Keratinocyte (primary cell): Measurements from ENCODE around the gene SKIC8. TPM values are rescaled to one million over a fixed set of nuclear protein-coding genes. Genes with fewer than 3 reads are reported as not detected.

Experiments used
- DNase-seq: peaks from one replicate; pipeline ENCODE4 v3.0.0-alpha.2; 2011; ENCODE audit warnings: low read depth, missing footprints, low spot score
- FAIRE-seq: peaks from 2 replicates; lab custom pipeline; 2011; peaks lifted over from hg19 to GRCh38; lab: Jason Lieb, UNC
- H2AFZ ChIP-seq: 2 replicates; pipeline ENCODE4 v1.6.0; 2012; ENCODE audit warnings: low read length, control low read depth, inconsistent platforms; ENCODE audit not compliant: control insufficient read depth
- H3K27ac ChIP-seq: 2 replicates; pipeline ENCODE4 v1.5.1; 2011; ENCODE audit warnings: low read length; ENCODE audit not compliant: control insufficient read depth, insufficient read depth
- H3K27me3 ChIP-seq: 3 replicates; pipeline ENCODE4 v1.6.0; 2011; ENCODE audit warnings: low read length; ENCODE audit not compliant: control insufficient read depth, insufficient read depth; ENCODE audit errors: extremely low read depth
- H3K36me3 ChIP-seq, 2 experiments: 2 replicates in 1 of 2; 3 replicates in 1 of 2; pipeline ENCODE4 v1.5.1; 2011; ENCODE audit warnings: low read length in 2 of 2, mild to moderate bottlenecking in 1 of 2; ENCODE audit not compliant: control insufficient read depth in 2 of 2, insufficient read depth in 2 of 2; ENCODE audit errors: extremely low read depth in 1 of 2
- H3K4me1 ChIP-seq: 3 replicates; pipeline ENCODE4 v1.5.1; 2011; ENCODE audit warnings: low read length; ENCODE audit not compliant: control insufficient read depth, insufficient read depth; ENCODE audit errors: extremely low read depth
- H3K4me2 ChIP-seq: 3 replicates; pipeline ENCODE4 v1.6.0; 2011; ENCODE audit warnings: low read depth, low read length; ENCODE audit not compliant: control insufficient read depth, insufficient read depth; ENCODE audit errors: extremely low read depth
- H3K4me3 ChIP-seq, 3 experiments: fragments of 200-600 bp in 1 of 3; sonication (generic) in 1 of 3; 2 replicates in 2 of 3; 3 replicates in 1 of 3; pipeline ENCODE4 v1.5.1; 2011 to 2016; ENCODE audit warnings: low read length in 3 of 3, mild to moderate bottlenecking in 3 of 3, control low read depth in 2 of 3, inconsistent platforms in 1 of 3, low read depth in 1 of 3, mixed read lengths in 1 of 3, mixed run types in 1 of 3, moderate library complexity in 1 of 3; ENCODE audit not compliant: control insufficient read depth in 2 of 3, insufficient read depth in 2 of 3; ENCODE audit errors: extremely low read depth in 1 of 3
- H3K79me2 ChIP-seq: 2 replicates; pipeline ENCODE4 v1.6.0; 2012; ENCODE audit warnings: low read length; ENCODE audit not compliant: control insufficient read depth, insufficient read depth
- H3K9ac ChIP-seq: 3 replicates; pipeline ENCODE4 v1.6.0; 2011; ENCODE audit warnings: low read length; ENCODE audit not compliant: control insufficient read depth, insufficient read depth; ENCODE audit errors: extremely low read depth
- H3K9me1 ChIP-seq: 3 replicates; pipeline ENCODE4 v1.6.0; 2011; ENCODE audit warnings: low read length; ENCODE audit not compliant: control insufficient read depth, insufficient read depth; ENCODE audit errors: extremely low read depth
- H3K9me3 ChIP-seq: 2 replicates; pipeline ENCODE4 v1.5.1; 2012; ENCODE audit warnings: low read depth, low read length; ENCODE audit not compliant: control insufficient read depth
- H4K20me1 ChIP-seq: 3 replicates; pipeline ENCODE4 v1.6.0; 2011; ENCODE audit warnings: low read length; ENCODE audit not compliant: control insufficient read depth, insufficient read depth; ENCODE audit errors: extremely low read depth
- EZH2 ChIP-seq: IDR thresholded peaks from one replicate; pipeline ENCODE4 v1.6.1; 2012; ENCODE audit warnings: inconsistent platforms, mild to moderate bottlenecking, low read length, moderate library complexity
- dilution Hi-C: fragments of 300-500 bp; cut with MboI; formaldehyde crosslinking; loops from one replicate; pipeline ENCODE4 v1.7.0; 2020; ENCODE audit warnings: low sequenced_read_pairs; ENCODE audit not compliant: extremely low pct_ligation_motif_present
- polyA plus RNA-seq, 5 experiments: library from polyadenylated mRNA; depleted of rRNA in 3 of 5; stranded (reverse) in 3 of 5; stranded (forward) in 1 of 5; unstranded in 1 of 5; fragments of >200 nt; gene quantifications; 1 replicate in 1 of 5; 2 replicates in 3 of 5; 3 replicates in 1 of 5; pipeline versions ENCODE4 v1.2.1 to v1.2.3, GENCODE V29; 2011 to 2012; ENCODE audit warnings: missing spikeins in 2 of 5, low read depth in 1 of 5, low replicate concordance in 1 of 5
- TF ChIP-seq, protein P1 (sequence below), 3 experiments: IDR thresholded peaks in 1 of 3; conservative IDR thresholded peaks in 1 of 3; optimal IDR thresholded peaks in 1 of 3; 2 replicates in 2 of 3; 3 replicates in 1 of 3; pipeline versions ENCODE3 to v1.5.1; 2011; ENCODE audit warnings: low read length in 3 of 3, mild to moderate bottlenecking in 3 of 3, moderate library complexity in 2 of 3, control low read depth in 1 of 3, inconsistent platforms in 1 of 3; ENCODE audit not compliant: insufficient read depth in 2 of 3; ENCODE audit errors: extremely low read depth in 1 of 3

SKIC8 gene
- polyA plus RNA-seq, 1 donor (not counting 4 experiments of a cell fraction or from before 2014, with no cell fraction given): 101 TPM

DNA sequence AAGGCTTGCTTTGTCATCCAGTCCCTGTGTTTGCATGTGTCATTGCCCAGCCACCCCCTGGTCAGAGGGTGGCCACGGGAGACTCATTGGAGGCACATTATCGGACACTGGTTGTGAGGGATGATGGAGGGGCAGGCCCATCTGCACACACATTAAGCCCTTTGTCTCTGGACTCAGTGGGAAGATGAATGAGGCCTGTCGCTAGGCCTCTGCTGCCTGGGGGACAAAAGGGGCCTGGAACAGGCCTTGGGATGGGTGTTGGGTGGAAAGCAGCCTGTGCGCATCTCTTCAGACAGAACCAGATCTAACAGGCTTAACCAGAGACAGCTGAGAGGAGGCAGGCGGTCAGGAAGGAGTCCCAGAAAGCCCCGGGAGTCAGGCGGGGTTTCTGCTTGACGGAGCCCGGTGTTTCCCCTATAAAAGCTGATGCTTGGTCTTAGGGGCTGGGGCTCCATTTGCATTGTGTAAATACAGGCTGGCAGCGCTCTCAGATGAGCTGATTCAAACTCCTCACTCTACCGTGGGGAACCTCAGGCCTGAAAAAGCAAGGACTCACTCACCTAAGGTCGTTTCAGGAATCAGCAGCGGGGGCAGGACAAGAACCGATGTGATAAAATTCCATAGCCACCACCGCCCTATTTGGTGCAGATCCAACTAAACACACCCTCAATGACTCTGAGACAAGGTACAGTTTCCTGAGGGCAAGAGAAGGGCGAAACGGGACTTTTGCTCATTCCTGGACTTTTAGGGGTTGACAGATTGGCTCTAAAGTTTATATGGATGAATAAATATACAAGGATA is 17.1 kb upstream of the SKIC8 start:
- Histone ChIP-seq H3K4me2 (peak overlapping the region; percentile 64), H4K20me1 (no peaks in the 10 kb centered on the region), H3K9me1 (no peaks in the 10 kb centered on the region), H3K79me2 (no peaks in the 10 kb centered on the region), H3K9ac (peak overlapping the region; percentile 4), H2AFZ (peak overlapping the region; percentile 77), H3K36me3 (no peaks in the 10 kb centered on the region), H3K27ac (no peak overlapping the region), H3K9me3 (no peaks in the 10 kb centered on the region), H3K4me3 (no peak overlapping the region), H3K27me3 (no peaks in the 10 kb centered on the region), H3K4me1 (peaks cover 12% of the 10 kb centered on the region)
- DNase-seq (no peak), FAIRE-seq (no peak)
- dilution Hi-C loops: no loop called here
- TF ChIP-seq, protein P1, sequence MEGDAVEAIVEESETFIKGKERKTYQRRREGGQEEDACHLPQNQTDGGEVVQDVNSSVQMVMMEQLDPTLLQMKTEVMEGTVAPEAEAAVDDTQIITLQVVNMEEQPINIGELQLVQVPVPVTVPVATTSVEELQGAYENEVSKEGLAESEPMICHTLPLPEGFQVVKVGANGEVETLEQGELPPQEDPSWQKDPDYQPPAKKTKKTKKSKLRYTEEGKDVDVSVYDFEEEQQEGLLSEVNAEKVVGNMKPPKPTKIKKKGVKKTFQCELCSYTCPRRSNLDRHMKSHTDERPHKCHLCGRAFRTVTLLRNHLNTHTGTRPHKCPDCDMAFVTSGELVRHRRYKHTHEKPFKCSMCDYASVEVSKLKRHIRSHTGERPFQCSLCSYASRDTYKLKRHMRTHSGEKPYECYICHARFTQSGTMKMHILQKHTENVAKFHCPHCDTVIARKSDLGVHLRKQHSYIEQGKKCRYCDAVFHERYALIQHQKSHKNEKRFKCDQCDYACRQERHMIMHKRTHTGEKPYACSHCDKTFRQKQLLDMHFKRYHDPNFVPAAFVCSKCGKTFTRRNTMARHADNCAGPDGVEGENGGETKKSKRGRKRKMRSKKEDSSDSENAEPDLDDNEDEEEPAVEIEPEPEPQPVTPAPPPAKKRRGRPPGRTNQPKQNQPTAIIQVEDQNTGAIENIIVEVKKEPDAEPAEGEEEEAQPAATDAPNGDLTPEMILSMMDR (optimal IDR thresholded peaks at IDR 0.05 in 1 of 3, IDR thresholded peaks at IDR 0.05 in 1 of 3, conservative IDR thresholded peaks at IDR 0.05 in 1 of 3; ENCODE audit: extremely low read depth in 1 of 3, insufficient read depth in 2 of 3, low read length in 3 of 3): no peak
- TF ChIP-seq EZH2: no peak

DNA sequence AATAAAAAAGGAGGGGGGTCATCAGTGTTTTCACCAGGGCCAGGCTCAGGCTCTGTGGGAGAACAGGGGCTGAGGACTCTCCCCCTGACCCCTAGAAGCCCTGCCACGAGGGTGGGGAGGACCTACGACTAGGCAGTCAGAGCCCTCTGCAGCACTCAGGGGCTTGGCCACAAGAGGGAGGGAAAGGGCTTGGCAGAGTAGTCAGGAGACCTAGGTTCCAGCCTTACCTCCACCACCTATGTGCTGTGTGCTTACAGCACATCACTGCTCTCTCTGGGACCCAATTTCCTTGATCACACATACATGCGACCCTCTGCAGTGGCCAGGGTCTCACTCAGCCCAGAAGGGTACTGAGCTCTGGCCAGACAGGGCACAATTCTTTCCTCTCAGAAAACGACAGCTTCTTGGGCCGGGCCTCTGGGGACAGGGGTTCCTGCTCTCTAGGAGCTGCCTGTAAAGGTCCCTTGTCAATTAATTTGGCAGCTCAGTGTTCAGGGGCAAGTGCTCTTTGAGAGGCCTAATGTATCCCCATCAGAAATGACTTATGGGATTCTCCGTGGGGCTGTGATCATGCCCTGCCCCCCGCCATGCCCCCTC is 16.4 kb upstream of the SKIC8 start:
- TF ChIP-seq, protein P1 (optimal IDR thresholded peaks at IDR 0.05 in 1 of 3, IDR thresholded peaks at IDR 0.05 in 1 of 3, conservative IDR thresholded peaks at IDR 0.05 in 1 of 3; ENCODE audit: extremely low read depth in 1 of 3, insufficient read depth in 2 of 3, low read length in 3 of 3): peak; percentile 38 to 59 (median 42)
- no peak for TF ChIP-seq EZH2
- no peak overlapping the region for H3K4me3 ChIP-seq
- no peak overlapping the region for H2AFZ ChIP-seq
- H3K9me3 ChIP-seq: no peaks in the 10 kb centered on the region
- no peaks in the 10 kb centered on the region for H3K36me3 ChIP-seq
- H4K20me1 ChIP-seq: no peaks in the 10 kb centered on the region
- H3K9me1 ChIP-seq: no peaks in the 10 kb centered on the region
- H3K4me2 ChIP-seq: no peak overlapping the region
- no peaks in the 10 kb centered on the region for H3K79me2 ChIP-seq
- H3K27ac ChIP-seq: no peak overlapping the region
- no peaks in the 10 kb centered on the region for H3K27me3 ChIP-seq
- H3K9ac ChIP-seq: no peak overlapping the region
- dilution Hi-C loops: no loop called here
- DNase-seq: no peak
- H3K4me1 ChIP-seq: peaks cover 12% of the 10 kb centered on the region
- no peak for FAIRE-seq
